G401.6 (cell line): ENCODE data around the gene CCZ1.
"Not testable (repeated sequence)": the region's sequence is repeated elsewhere in the genome, so short reads cannot be mapped to it uniquely, and the experiment has no call there.

ENCODE experiments used
- FAIRE-seq: peaks from 2 replicates; lab custom pipeline; 2012; peaks lifted over from hg19 to GRCh38; lab: Jason Lieb, UNC

CCZ1 gene

DNA sequence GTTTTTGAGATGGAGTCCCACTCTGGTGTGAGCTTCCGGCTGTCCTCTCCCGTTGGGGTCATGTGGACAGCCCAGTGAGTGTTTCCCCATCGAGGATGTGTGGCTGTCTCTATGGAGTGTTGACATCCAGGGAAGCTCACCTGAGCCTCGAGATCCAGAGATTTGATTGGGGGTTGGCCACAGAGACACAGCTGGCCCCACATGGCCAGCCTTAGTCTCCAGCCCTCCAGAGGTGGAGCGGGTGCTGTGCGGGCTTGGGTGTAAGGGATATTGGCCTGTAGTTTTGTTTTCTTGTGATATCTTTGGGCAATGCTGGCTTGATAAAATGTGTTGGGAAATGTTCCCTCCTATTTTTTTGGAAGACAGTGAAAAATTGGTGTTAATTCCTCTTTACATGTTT is 18.0 kb downstream of the CCZ1 start:
- FAIRE-seq, result not testable (repeated sequence)

DNA sequence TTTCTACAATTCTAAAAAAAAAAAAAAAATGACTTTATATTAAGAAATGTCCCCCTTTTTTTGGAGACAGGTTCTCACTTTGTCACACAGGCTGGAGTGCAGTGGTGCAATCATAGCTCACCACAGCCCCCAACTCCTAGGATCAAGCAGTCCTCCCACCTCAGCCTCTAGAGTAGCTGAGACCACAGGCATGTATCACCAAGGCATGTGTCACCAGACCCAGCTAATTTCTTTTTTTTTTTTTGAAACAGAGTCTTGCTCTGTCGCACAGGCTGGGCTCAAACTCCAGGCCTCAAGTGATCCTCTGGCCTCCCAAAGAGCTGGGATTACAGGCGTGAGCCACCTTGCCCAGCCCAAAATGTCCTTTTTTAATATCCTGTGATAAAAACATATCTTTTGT is 25.6 kb downstream of the CCZ1 start:
- FAIRE-seq, result not testable (repeated sequence)

DNA sequence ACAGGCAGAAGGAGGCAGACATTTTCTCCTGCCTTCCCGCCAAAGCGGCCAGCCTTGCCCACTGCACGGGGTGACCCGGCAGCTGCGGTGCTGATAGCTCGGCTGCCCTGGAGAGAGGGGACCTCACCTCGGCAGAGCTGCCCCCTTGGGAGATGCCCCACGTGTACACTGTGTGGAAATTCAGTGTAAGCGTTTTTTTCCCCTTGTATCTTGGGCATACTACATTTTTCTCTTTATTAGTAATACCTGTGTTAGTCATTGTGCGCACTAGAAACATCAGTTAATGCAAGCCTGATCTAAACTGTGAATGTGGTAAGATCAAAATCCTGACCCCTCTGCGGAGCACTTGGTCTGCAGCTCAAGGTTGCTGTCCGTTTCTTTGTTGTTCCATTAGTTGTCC is 26.1 kb downstream of the CCZ1 start:
- not testable (repeated sequence) for FAIRE-seq

DNA sequence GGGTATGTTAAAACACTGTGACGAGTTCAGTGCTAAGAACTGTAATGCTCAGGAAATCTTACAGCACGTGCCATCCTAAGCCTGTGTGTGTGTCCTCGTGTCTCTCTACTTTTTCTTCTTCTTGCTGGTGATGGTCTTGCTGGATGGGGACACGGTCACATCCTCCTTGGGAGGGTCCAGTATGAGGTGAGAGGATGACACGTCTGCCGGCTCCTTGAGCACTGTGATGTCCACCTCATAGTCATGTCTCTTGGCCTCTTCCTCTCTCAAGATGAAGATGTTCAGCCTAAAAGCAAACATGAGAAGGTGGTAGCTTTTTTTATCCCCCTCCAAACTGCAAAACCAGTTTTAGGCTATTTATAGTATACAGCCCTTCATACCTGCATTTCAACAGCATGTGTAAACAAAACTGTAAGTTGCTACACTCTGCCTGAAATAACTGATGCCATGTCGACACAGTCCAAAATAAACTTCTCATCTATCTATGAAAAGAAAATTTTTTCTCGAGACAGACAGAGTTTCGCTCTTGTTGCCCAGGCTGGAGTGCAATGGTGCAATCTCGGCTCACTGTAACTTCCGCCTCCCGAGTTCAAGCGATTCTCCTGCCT is 27.8 kb downstream of the CCZ1 start:
- FAIRE-seq, result not testable (repeated sequence)

DNA sequence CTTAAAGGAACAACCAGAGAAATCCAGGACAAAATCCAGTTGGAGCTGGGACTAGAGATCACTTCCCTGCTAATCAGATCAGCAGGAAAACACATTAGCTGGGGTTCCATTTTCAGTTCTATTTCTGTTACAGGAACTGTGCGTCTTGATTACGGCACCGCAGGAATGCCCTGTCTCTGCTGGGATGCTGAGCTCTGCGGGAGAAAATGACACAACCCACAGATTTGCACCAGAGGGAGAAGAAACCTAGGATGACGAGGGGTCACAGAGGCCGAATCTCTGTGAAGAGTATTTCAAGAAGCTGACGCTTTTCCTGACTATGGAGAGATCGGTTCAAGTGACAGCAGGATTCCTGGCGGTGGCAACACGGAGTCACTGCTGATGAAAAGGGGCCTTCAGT is 31.8 kb downstream of the CCZ1 start:
- not testable (repeated sequence) for FAIRE-seq

DNA sequence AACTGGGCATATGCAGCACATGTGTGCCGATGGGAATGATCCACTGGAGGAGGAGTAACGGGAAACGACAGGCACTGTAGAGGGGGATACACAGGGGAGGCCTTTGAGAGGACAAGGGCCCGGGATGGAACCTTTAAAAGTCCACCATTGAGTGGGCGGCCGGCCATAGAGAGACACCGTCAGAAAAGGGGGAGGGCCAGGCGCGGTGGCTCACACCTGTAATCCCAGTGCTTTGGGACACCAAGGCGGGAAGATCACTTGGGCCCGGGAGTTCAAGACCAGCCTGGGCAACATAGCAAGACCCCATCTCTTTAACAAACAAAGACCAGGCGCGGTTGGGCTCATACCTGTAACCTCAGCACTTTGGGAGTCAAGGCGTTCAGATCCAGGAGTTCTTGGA is 32.7 kb downstream of the CCZ1 start:
- FAIRE-seq, result not testable (repeated sequence)

DNA sequence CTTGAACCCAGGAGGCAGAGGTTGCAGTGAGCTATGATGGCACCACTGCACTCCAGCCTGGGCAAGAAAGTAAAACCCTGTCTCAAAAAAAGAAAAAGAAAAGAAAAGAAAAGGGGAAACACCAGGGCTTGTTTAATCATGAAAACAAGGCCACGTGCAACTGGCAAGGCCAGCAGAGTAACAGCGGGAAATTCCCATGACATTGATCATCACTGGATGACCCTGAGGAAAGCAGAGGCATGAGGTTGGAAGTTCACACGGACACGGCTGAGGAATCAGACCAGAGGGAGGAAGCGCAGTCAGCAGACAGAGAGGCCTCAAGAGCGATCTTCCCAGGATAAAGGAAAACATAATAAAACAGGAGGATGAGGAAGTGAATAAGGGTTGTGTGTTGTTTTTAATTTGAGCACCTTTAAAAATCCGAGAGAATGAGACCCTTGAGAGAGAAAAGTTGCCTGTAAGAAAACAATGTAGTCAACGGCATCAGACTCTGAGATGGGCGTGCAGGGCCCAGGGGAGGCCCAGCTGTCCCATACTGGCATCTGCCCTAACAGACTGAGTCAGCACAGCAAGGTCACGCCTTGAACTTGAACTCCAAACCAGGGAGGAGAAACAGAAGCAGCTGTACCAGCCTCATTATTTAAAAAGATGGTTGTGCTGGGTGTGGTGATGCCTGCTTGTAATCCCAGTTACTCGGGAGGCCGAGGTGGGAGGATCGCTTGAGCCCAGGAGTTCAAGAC is 33.5 kb downstream of the CCZ1 start:
- FAIRE-seq, result not testable (repeated sequence)

DNA sequence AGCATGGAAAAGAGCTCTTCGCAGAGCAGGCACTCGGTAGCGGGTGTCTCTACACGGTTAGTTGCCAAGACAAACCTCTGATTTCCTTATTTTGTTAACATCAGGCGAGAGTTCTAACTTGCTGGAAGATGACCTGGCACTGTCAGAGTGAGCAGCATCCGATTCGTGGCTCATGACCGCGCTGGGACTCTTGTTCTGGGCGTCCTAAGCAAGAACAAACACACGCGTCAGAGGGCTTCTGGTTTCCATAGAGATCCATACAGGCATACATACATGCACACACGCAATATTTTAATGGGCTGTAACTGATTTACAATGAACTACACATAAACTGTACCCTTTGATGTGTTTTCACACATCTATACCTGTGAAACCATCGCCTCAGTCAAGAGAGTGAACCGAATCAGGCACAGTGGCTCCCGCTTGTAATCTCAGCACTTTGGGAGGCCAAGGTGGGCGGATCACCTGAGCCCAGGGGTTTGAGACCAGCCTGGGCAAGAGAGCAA is 36.5 kb downstream of the CCZ1 start:
- FAIRE-seq, result not testable (repeated sequence)

DNA sequence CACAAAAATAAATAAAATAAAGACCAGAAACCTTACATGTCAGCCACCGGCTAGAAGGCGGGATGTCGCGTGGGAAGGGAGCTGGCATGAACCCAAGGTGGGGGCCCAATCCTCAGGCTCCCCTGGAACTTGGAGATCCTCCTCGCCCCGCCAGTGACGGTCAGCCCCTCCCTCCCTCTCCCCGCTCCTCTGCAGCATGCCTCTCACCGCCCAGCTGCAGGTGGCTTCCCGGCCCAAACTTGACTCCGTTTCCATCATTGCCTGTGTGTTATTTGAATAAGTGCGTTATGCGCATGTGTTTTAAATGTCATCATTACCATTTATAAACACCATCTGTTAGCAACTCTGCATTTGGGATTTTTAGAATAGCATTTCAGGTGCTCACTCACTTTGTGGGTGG is 64.7 kb downstream of the CCZ1 start:
- FAIRE-seq, result not testable (repeated sequence)

DNA sequence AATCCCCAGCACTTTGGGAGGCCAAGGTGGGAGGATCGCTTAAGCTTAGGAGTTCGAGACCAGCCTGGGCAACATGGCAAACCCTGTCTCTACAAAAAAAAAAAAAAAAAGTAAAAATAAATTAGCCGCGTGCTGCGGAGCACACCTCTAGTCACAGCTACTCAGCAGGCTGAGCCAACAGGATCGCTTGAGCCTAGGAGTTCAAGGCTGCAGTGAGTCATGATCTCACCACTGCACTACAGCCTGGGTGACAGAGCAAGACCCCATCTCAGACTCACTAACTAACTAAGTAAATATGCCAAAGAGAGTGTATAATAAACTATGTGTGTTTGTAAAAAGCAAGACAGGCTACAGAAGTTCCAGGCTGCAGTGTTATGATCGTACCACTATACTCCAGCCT is 65.3 kb downstream of the CCZ1 start:
- not testable (repeated sequence) for FAIRE-seq

DNA sequence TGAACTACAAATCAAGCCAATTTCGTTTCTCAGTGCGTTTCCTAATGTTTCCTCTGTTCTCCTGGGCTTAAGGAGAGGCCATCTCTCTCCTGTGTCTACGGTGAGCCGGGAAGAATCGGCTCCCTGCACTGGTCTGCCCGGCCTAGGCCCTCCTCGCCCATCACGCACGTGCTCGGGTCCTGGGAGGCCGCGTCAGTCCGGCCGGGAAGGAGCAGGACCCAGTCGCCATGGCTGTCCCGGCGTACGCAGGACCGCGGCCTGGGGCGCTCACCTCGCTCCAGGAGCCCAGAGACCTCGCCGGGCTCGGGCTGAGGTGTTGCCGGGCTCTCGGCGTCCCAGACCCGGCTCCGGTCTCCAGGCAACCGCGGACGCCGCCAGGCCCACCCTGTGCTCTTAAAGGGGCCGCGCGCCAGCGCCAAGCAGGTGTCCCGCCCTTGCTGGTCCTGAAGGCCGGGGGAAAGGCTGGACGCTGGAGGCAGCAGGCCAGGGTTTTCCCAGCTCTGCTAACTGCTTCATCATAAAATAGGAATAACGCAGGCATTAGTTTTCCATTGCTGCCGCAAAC is 71.9 kb downstream of the CCZ1 start, which contains the start of gene RSPH10B:
TSS of gene RSPH10B (minus strand) at position 343 of the 565 bp plus-strand sequence. CDS start 3,573 bp downstream, outside the sequence.
- peak; percentile 93 for FAIRE-seq

DNA sequence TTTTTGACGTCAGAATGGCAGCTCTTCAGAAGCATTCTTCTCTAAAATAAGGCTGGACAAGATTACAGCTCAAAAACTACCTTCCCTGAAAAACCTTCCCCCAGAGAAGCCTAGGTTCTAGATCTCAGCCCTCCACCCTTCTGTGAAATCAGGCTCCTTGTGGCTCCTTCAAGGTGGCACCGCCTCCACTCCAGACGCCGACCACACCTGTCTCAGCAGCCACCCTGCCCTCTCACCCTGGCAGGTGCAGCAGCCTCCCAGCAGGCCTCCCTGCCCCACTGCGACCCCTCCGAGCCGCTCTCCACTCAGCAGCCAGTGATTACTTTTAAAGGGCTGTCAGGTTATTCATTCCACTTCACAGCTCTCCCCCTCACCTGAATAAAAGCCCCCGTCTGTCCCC is 75.0 kb downstream of the CCZ1 start:
- not testable (repeated sequence) for FAIRE-seq
